ENCODE results near the gene IRS1.
A peak's percentile ranks its signal among the peaks of the same experiment; 100 is the strongest.

The IRS1 gene

GRCh38 chr2:226743915-226744314 is 55.7 kb downstream of the IRS1 start:
- no peaks in the 10 kb centered on the region for H3K36me3 Mint-ChIP-seq (ENCODE audit: low read depth)
- H3K27me3 Mint-ChIP-seq, result no peaks in the 10 kb centered on the region
- H3K4me3 Mint-ChIP-seq, result no peak overlapping the region
- H3K9me3 Mint-ChIP-seq, result no peaks in the 10 kb centered on the region
- peaks cover 2% of the 10 kb centered on the region for H3K4me1 Mint-ChIP-seq (ENCODE audit: low read depth)
- DNase-seq, result no peak
- H3K27ac Mint-ChIP-seq, result no peak overlapping the region

GRCh38 chr2:226742347-226742746 is 57.3 kb downstream of the IRS1 start:
- Mint-ChIP-seq H3K4me1 (ENCODE audit: low read depth) (peaks cover 4% of the 10 kb centered on the region), H3K4me3 (no peak overlapping the region), H3K9me3 (no peaks in the 10 kb centered on the region), H3K27me3 (no peaks in the 10 kb centered on the region), H3K27ac (no peak overlapping the region), H3K36me3 (ENCODE audit: low read depth) (no peaks in the 10 kb centered on the region)
- no peak for DNase-seq

GRCh38 chr2:226740039-226740648 is 59.5 kb downstream of the IRS1 start:
- no peak for DNase-seq
- Mint-ChIP-seq H3K27ac (no peak overlapping the region), H3K36me3 (ENCODE audit: low read depth) (no peaks in the 10 kb centered on the region), H3K4me1 (ENCODE audit: low read depth) (peaks cover 4% of the 10 kb centered on the region), H3K9me3 (no peaks in the 10 kb centered on the region), H3K27me3 (no peaks in the 10 kb centered on the region), H3K4me3 (no peak overlapping the region)

- DNase-seq, result no peak
- no peaks in the 10 kb centered on the region for H3K9me3 Mint-ChIP-seq
- no peak overlapping the region for H3K4me3 Mint-ChIP-seq
- peaks cover 4% of the 10 kb centered on the region for H3K4me1 Mint-ChIP-seq (ENCODE audit: low read depth)
- no peaks in the 10 kb centered on the region for H3K27me3 Mint-ChIP-seq
- H3K27ac Mint-ChIP-seq, result no peak overlapping the region
- H3K36me3 Mint-ChIP-seq (ENCODE audit: low read depth), result no peaks in the 10 kb centered on the region
These were observed 60.0 kb downstream of the IRS1 start for GRCh38 chr2:226739545-226740030.

- peaks cover 7% of the 10 kb centered on the region for H3K4me1 Mint-ChIP-seq (ENCODE audit: low read depth)
- no peak overlapping the region for H3K27ac Mint-ChIP-seq
- no peaks in the 10 kb centered on the region for H3K9me3 Mint-ChIP-seq
- DNase-seq, result no peak
- H3K4me3 Mint-ChIP-seq, result no peak overlapping the region
- H3K36me3 Mint-ChIP-seq (ENCODE audit: low read depth), result no peaks in the 10 kb centered on the region
- no peaks in the 10 kb centered on the region for H3K27me3 Mint-ChIP-seq
These were observed 60.6 kb downstream of the IRS1 start for GRCh38 chr2:226738821-226739544.

GRCh38 chr2:226738191-226738820 is 61.3 kb downstream of the IRS1 start:
- peaks cover 13% of the 10 kb centered on the region for H3K4me1 Mint-ChIP-seq (ENCODE audit: low read depth)
- no peak overlapping the region for H3K4me3 Mint-ChIP-seq
- H3K9me3 Mint-ChIP-seq, result no peaks in the 10 kb centered on the region
- H3K27me3 Mint-ChIP-seq, result no peaks in the 10 kb centered on the region
- H3K36me3 Mint-ChIP-seq (ENCODE audit: low read depth), result no peaks in the 10 kb centered on the region
- H3K27ac Mint-ChIP-seq, result no peak overlapping the region
- DNase-seq, result no peak

- DNase-seq, result no peak
- Mint-ChIP-seq H3K4me1 (ENCODE audit: low read depth) (peaks cover 13% of the 10 kb centered on the region), H3K27ac (no peak overlapping the region), H3K4me3 (no peak overlapping the region), H3K27me3 (no peaks in the 10 kb centered on the region), H3K36me3 (ENCODE audit: low read depth) (no peaks in the 10 kb centered on the region), H3K9me3 (no peaks in the 10 kb centered on the region)
These were observed 63.2 kb downstream of the IRS1 start for GRCh38 chr2:226736382-226736781.

GRCh38 chr2:226733927-226734564 is 65.6 kb downstream of the IRS1 start:
- DNase-seq, result no peak
- no peak overlapping the region for H3K4me3 Mint-ChIP-seq
- peaks cover 12% of the 10 kb centered on the region for H3K4me1 Mint-ChIP-seq (ENCODE audit: low read depth)
- peak overlapping the region; percentile 69 for H3K27ac Mint-ChIP-seq
- no peaks in the 10 kb centered on the region for H3K36me3 Mint-ChIP-seq (ENCODE audit: low read depth)
- no peaks in the 10 kb centered on the region for H3K27me3 Mint-ChIP-seq
- H3K9me3 Mint-ChIP-seq, result no peaks in the 10 kb centered on the region

GRCh38 chr2:226733189-226733858 is 66.3 kb downstream of the IRS1 start:
- Mint-ChIP-seq H3K27me3 (no peaks in the 10 kb centered on the region), H3K4me3 (no peak overlapping the region), H3K9me3 (no peaks in the 10 kb centered on the region), H3K4me1 (ENCODE audit: low read depth) (peaks cover 9% of the 10 kb centered on the region), H3K36me3 (ENCODE audit: low read depth) (no peaks in the 10 kb centered on the region), H3K27ac (peak overlapping the region; percentile 69)
- no peak for DNase-seq

- Mint-ChIP-seq H3K27ac (no peak overlapping the region), H3K4me1 (ENCODE audit: low read depth) (peaks cover 9% of the 10 kb centered on the region), H3K27me3 (no peaks in the 10 kb centered on the region), H3K9me3 (no peaks in the 10 kb centered on the region), H3K36me3 (ENCODE audit: low read depth) (no peaks in the 10 kb centered on the region), H3K4me3 (no peak overlapping the region)
- no peak for DNase-seq
These were observed 67.0 kb downstream of the IRS1 start for GRCh38 chr2:226732478-226733188.

GRCh38 chr2:226730481-226730880 is 69.1 kb downstream of the IRS1 start:
- peaks cover 9% of the 10 kb centered on the region for H3K4me1 Mint-ChIP-seq (ENCODE audit: low read depth)
- H3K36me3 Mint-ChIP-seq (ENCODE audit: low read depth), result no peaks in the 10 kb centered on the region
- no peak overlapping the region for H3K4me3 Mint-ChIP-seq
- H3K27me3 Mint-ChIP-seq, result peaks cover 12% of the 10 kb centered on the region
- no peak for DNase-seq
- H3K27ac Mint-ChIP-seq, result no peak overlapping the region
- H3K9me3 Mint-ChIP-seq, result no peaks in the 10 kb centered on the region

GRCh38 chr2:226728996-226729395 is 70.6 kb downstream of the IRS1 start:
- Mint-ChIP-seq H3K27ac (no peak overlapping the region), H3K4me1 (ENCODE audit: low read depth) (peaks cover 6% of the 10 kb centered on the region), H3K36me3 (ENCODE audit: low read depth) (no peaks in the 10 kb centered on the region), H3K27me3 (peaks cover 24% of the 10 kb centered on the region), H3K9me3 (no peaks in the 10 kb centered on the region), H3K4me3 (no peak overlapping the region)
- DNase-seq, result no peak

GRCh38 chr2:226727251-226727650 is 72.4 kb downstream of the IRS1 start:
- H3K4me1 Mint-ChIP-seq (ENCODE audit: low read depth), result no peaks in the 10 kb centered on the region

GRCh38 chr2:226726546-226726945 is 73.1 kb downstream of the IRS1 start:
- Mint-ChIP-seq H3K27ac (no peak overlapping the region), H3K36me3 (ENCODE audit: low read depth) (no peaks in the 10 kb centered on the region), H3K4me1 (ENCODE audit: low read depth) (no peaks in the 10 kb centered on the region), H3K27me3 (peaks cover 37% of the 10 kb centered on the region), H3K9me3 (no peaks in the 10 kb centered on the region), H3K4me3 (no peak overlapping the region)
- no peak for DNase-seq

More at GRCh38 chr2:226727251-226727650, 72.4 kb downstream of the IRS1 start:
- no peaks in the 10 kb centered on the region for H3K9me3 Mint-ChIP-seq
- H3K27me3 Mint-ChIP-seq, result peaks cover 35% of the 10 kb centered on the region
- H3K36me3 Mint-ChIP-seq (ENCODE audit: low read depth), result no peaks in the 10 kb centered on the region
- H3K27ac Mint-ChIP-seq, result no peak overlapping the region
- no peak for DNase-seq
- H3K4me3 Mint-ChIP-seq, result no peak overlapping the region
